Loucy (cell line): ENCODE results near the gene BOC.

Experiments used
- H2AFZ ChIP-seq: fragments of 200-600 bp; sonication (generic); 2 replicates; pipeline ENCODE4 v1.6.0; 2016; ENCODE audit warnings: antibody characterized with exemption, mild to moderate bottlenecking, low read length, moderate library complexity
- H3F3A ChIP-seq: fragments of 200-600 bp; 2 replicates; pipeline ENCODE4 v1.6.0; 2016; ENCODE audit warnings: antibody characterized with exemption, low read depth, mild to moderate bottlenecking
- H3K27me3 ChIP-seq: fragments of 200-600 bp; sonication (generic); 2 replicates; pipeline ENCODE4 v1.6.1; 2014; ENCODE audit warnings: low read length, mild to moderate bottlenecking; ENCODE audit not compliant: insufficient read depth, poor library complexity, severe bottlenecking
- H3K36me3 ChIP-seq: fragments of 200-600 bp; sonication (generic); 2 replicates; pipeline ENCODE4 v1.6.1; 2016; ENCODE audit warnings: low read length; ENCODE audit not compliant: insufficient read depth
- H3K4me1 ChIP-seq: fragments of 200-600 bp; sonication (generic); 2 replicates; pipeline ENCODE4 v1.5.1; 2014; ENCODE audit warnings: low read length, mild to moderate bottlenecking; ENCODE audit not compliant: insufficient read depth, poor library complexity, severe bottlenecking
- H3K4me2 ChIP-seq: fragments of 200-600 bp; sonication (generic); 2 replicates; pipeline ENCODE4 v1.6.0; 2014; ENCODE audit warnings: antibody characterized with exemption, low read length, low read depth, mild to moderate bottlenecking; ENCODE audit not compliant: poor library complexity, severe bottlenecking
- H3K4me3 ChIP-seq: fragments of 200-600 bp; sonication (generic); 2 replicates; pipeline ENCODE4 v1.5.1; 2014; ENCODE audit warnings: low read length, mild to moderate bottlenecking, mixed read lengths; ENCODE audit not compliant: poor library complexity, severe bottlenecking
- H3K79me2 ChIP-seq: fragments of 200-600 bp; sonication (generic); 2 replicates; pipeline ENCODE4 v1.6.1; 2014; ENCODE audit warnings: low read length; ENCODE audit not compliant: insufficient read depth
- H3K9ac ChIP-seq: fragments of 200-600 bp; sonication (generic); 2 replicates; pipeline ENCODE4 v1.6.0; 2014; ENCODE audit warnings: mild to moderate bottlenecking, low read depth, low read length, moderate library complexity; ENCODE audit not compliant: poor library complexity, severe bottlenecking
- H3K9me2 ChIP-seq: fragments of 200-600 bp; sonication (generic); replicated peaks from 2 replicates; pipeline ENCODE4 v1.6.1; 2016; ENCODE audit warnings: low read depth, low read length, mixed read lengths
- H3K9me3 ChIP-seq: fragments of 200-600 bp; sonication (generic); 2 replicates; pipeline ENCODE4 v1.6.1; 2014; ENCODE audit warnings: mild to moderate bottlenecking, antibody characterized with exemption, low read length, low read depth; ENCODE audit not compliant: insufficient read depth
- H4K20me1 ChIP-seq: fragments of 200-600 bp; sonication (generic); 2 replicates; pipeline ENCODE4 v1.6.0; 2014; ENCODE audit warnings: antibody characterized with exemption, low read length, mild to moderate bottlenecking; ENCODE audit not compliant: insufficient read depth, poor library complexity, severe bottlenecking
- CTCF ChIP-seq: fragments of 200-600 bp; sonication (generic); conservative IDR thresholded peaks from 2 replicates; pipeline ENCODE4 v1.5.1; 2014; ENCODE audit warnings: mild to moderate bottlenecking, antibody characterized with exemption, low read length
- EZH2phosphoT487 ChIP-seq: fragments of 200-600 bp; IDR thresholded peaks from 2 replicates; pipeline ENCODE4 v1.6.1; 2018; ENCODE audit warnings: antibody characterized with exemption, mild to moderate bottlenecking, moderate library complexity, borderline replicate concordance

BOC gene

GRCh38 chr3:113288881-113289280, 77.5 kb downstream of the BOC start:
- no peaks in the 10 kb centered on the region for H3F3A ChIP-seq

GRCh38 chr3:113291572-113291971, 80.2 kb downstream of the BOC start:
- Histone ChIP-seq H3K9ac (no peak overlapping the region), H3K36me3 (no peaks in the 10 kb centered on the region), H3K79me2 (no peaks in the 10 kb centered on the region), H3K27me3 (no peaks in the 10 kb centered on the region), H2AFZ (no peak overlapping the region), H3K4me2 (no peak overlapping the region), H3F3A (no peaks in the 10 kb centered on the region), H3K4me3 (no peak overlapping the region), H3K4me1 (no peaks in the 10 kb centered on the region), H3K9me3 (no peaks in the 10 kb centered on the region), H4K20me1 (no peaks in the 10 kb centered on the region), H3K9me2 (no peaks in the 10 kb centered on the region)
- TF ChIP-seq EZH2phosphoT487 = no peak
- no peak for TF ChIP-seq CTCF

More at GRCh38 chr3:113288881-113289280, 77.5 kb downstream of the BOC start:
- Histone ChIP-seq H3K9ac (no peak overlapping the region), H3K4me3 (no peak overlapping the region), H3K27me3 (no peaks in the 10 kb centered on the region), H3K36me3 (no peaks in the 10 kb centered on the region), H3K4me1 (no peaks in the 10 kb centered on the region), H4K20me1 (no peaks in the 10 kb centered on the region), H3K9me3 (no peaks in the 10 kb centered on the region), H3K4me2 (no peak overlapping the region), H3K79me2 (no peaks in the 10 kb centered on the region), H3K9me2 (no peaks in the 10 kb centered on the region), H2AFZ (no peak overlapping the region)
- TF ChIP-seq EZH2phosphoT487 = no peak
- no peak for TF ChIP-seq CTCF

GRCh38 chr3:113292933-113293332, 81.6 kb downstream of the BOC start:
- TF ChIP-seq EZH2phosphoT487 = no peak
- no peak for TF ChIP-seq CTCF
- Histone ChIP-seq H3K4me3 (no peak overlapping the region), H3F3A (no peaks in the 10 kb centered on the region), H3K9ac (no peak overlapping the region), H3K36me3 (no peaks in the 10 kb centered on the region), H3K27me3 (no peaks in the 10 kb centered on the region), H3K9me3 (no peaks in the 10 kb centered on the region), H4K20me1 (no peaks in the 10 kb centered on the region), H3K4me1 (no peaks in the 10 kb centered on the region), H3K9me2 (no peaks in the 10 kb centered on the region), H3K4me2 (no peak overlapping the region), H2AFZ (no peak overlapping the region), H3K79me2 (no peaks in the 10 kb centered on the region)
